GM18519 (cell line): ENCODE measurements around the gene OPRL1.

Experiments
- ATAC-seq: cut with Tn5 transposase; IDR thresholded peaks from one replicate; pipeline ENCODE4 v1.9.1; 2021; ENCODE audit warnings: mild to moderate bottlenecking, moderate library complexity; ENCODE audit not compliant: unreplicated experiment, low FRiP score

OPRL1 gene

GRCh38 chr20:64138276-64138815 is 58.5 kb downstream of the OPRL1 start:
- ATAC-seq, result no peak

GRCh38 chr20:64139199-64140060 is 59.5 kb downstream of the OPRL1 start:
- no peak for ATAC-seq

GRCh38 chr20:64140061-64140931 is 60.4 kb downstream of the OPRL1 start:
- no peak for ATAC-seq

GRCh38 chr20:64140956-64141355 is 61.1 kb downstream of the OPRL1 start:
- ATAC-seq, result no peak

- ATAC-seq, result no peak
Observed at GRCh38 chr20:64142590-64142989, 62.7 kb downstream of the OPRL1 start.

GRCh38 chr20:64143018-64143801 is 63.3 kb downstream of the OPRL1 start:
- ATAC-seq, result no peak

- ATAC-seq, result no peak
Observed at GRCh38 chr20:64144144-64144912, 64.4 kb downstream of the OPRL1 start.

- ATAC-seq, result no peak
Observed at GRCh38 chr20:64145458-64146300, 65.8 kb downstream of the OPRL1 start.

GRCh38 chr20:64146301-64146935 is 66.5 kb downstream of the OPRL1 start:
- ATAC-seq, result no peak

GRCh38 chr20:64146936-64147477 is 67.1 kb downstream of the OPRL1 start:
- no peak for ATAC-seq

GRCh38 chr20:64148581-64148980 is 68.7 kb downstream of the OPRL1 start:
- no peak for ATAC-seq

GRCh38 chr20:64149141-64149540 is 69.3 kb downstream of the OPRL1 start:
- ATAC-seq, result no peak

GRCh38 chr20:64149809-64150560 is 70.1 kb downstream of the OPRL1 start:
- no peak for ATAC-seq
